Astrocyte (in vitro differentiated cells and primary cell): ENCODE measurements around the gene ZBTB8A. TPM values are rescaled to one million over a fixed set of nuclear protein-coding genes. Genes with fewer than 3 reads are reported as not detected.

Experiments
- DNase-seq: peaks from one replicate; pipeline ENCODE4 v3.0.0-alpha.2; 2010; ENCODE audit warnings: low read depth
- FAIRE-seq: peaks from 2 replicates; lab custom pipeline; 2011; peaks lifted over from hg19 to GRCh38; lab: Jason Lieb, UNC
- H2AFZ ChIP-seq: 2 replicates; pipeline ENCODE4 v1.6.0; 2012; ENCODE audit warnings: low read depth, low read length, inconsistent platforms
- H3K27ac ChIP-seq: 2 replicates; pipeline ENCODE4 v1.5.1; 2011; ENCODE audit warnings: low read depth, low read length, inconsistent platforms
- H3K27me3 ChIP-seq: 2 replicates; pipeline ENCODE4 v1.6.0; 2011; ENCODE audit warnings: low read length, inconsistent platforms; ENCODE audit not compliant: insufficient read depth
- H3K36me3 ChIP-seq: 2 replicates; pipeline ENCODE4 v1.5.1; 2011; ENCODE audit warnings: low read length, inconsistent platforms; ENCODE audit not compliant: insufficient read depth
- H3K4me1 ChIP-seq: 2 replicates; pipeline ENCODE4 v1.5.1; 2011; ENCODE audit warnings: low read length, inconsistent platforms; ENCODE audit not compliant: insufficient read depth
- H3K4me2 ChIP-seq: 2 replicates; pipeline ENCODE4 v1.6.0; 2012; ENCODE audit warnings: low read length, inconsistent platforms
- H3K4me3 ChIP-seq: 2 replicates; pipeline ENCODE4 v1.5.1; 2011; ENCODE audit warnings: low read depth, mild to moderate bottlenecking, low read length, inconsistent platforms; ENCODE audit not compliant: insufficient read depth
- H3K79me2 ChIP-seq: 2 replicates; pipeline ENCODE4 v1.6.0; 2012; ENCODE audit warnings: mild to moderate bottlenecking, low read length, inconsistent platforms; ENCODE audit not compliant: insufficient read depth
- H3K9ac ChIP-seq: 2 replicates; pipeline ENCODE4 v1.6.0; 2012; ENCODE audit warnings: mild to moderate bottlenecking, low read length, inconsistent platforms
- H3K9me3 ChIP-seq: 2 replicates; pipeline ENCODE4 v1.5.1; 2012; ENCODE audit warnings: low read depth, mild to moderate bottlenecking, low read length, inconsistent platforms; ENCODE audit not compliant: insufficient read depth
- H4K20me1 ChIP-seq: 2 replicates; pipeline ENCODE4 v1.6.0; 2012; ENCODE audit warnings: low read length, inconsistent platforms; ENCODE audit not compliant: insufficient read depth
- H3K27ac Mint-ChIP-seq: one replicate; pipeline ENCODE4 v1.8.0; 2021; ENCODE audit warnings: mild to moderate bottlenecking, mixed read lengths; ENCODE audit not compliant: unreplicated experiment
- H3K27me3 Mint-ChIP-seq: one replicate; pipeline ENCODE4 v1.8.0; 2021; ENCODE audit warnings: low read depth, mixed read lengths; ENCODE audit not compliant: unreplicated experiment
- H3K36me3 Mint-ChIP-seq: one replicate; pipeline ENCODE4 v1.8.0; 2021; ENCODE audit warnings: low read depth, mixed read lengths; ENCODE audit not compliant: unreplicated experiment
- H3K4me1 Mint-ChIP-seq: one replicate; pipeline ENCODE4 v1.8.0; 2021; ENCODE audit warnings: low read depth, mixed read lengths; ENCODE audit not compliant: unreplicated experiment
- H3K4me3 Mint-ChIP-seq: one replicate; pipeline ENCODE4 v1.8.0; 2021; ENCODE audit warnings: mild to moderate bottlenecking, moderate library complexity, mixed read lengths; ENCODE audit not compliant: unreplicated experiment
- H3K9me3 Mint-ChIP-seq: one replicate; pipeline ENCODE4 v1.8.0; 2021; ENCODE audit warnings: mild to moderate bottlenecking, mixed read lengths; ENCODE audit not compliant: unreplicated experiment
- CTCF ChIP-seq: IDR thresholded peaks from 2 replicates; pipeline ENCODE4 v1.5.1; 2011; ENCODE audit warnings: low read depth, mild to moderate bottlenecking, inconsistent platforms, low read length, moderate library complexity; ENCODE audit not compliant: insufficient read depth
- EZH2 ChIP-seq: IDR thresholded peaks from 2 replicates; pipeline ENCODE4 v1.6.1; 2012; ENCODE audit warnings: mild to moderate bottlenecking, low read length, inconsistent platforms; ENCODE audit not compliant: insufficient read depth
- total RNA-seq: library from RNA; stranded (reverse); gene quantifications from 2 replicates; pipeline ENCODE4 v1.2.1, GENCODE V29; 2021

The ZBTB8A gene
- total RNA-seq, 1 donor from 2014 or later: 5.6 TPM

GRCh38 chr1:32622205-32622604, 83.0 kb downstream of the ZBTB8A start:
- no peak for DNase-seq
- no peak overlapping the region for H3K4me3 ChIP-seq
- H3K27ac ChIP-seq: no peak overlapping the region
- H3K27me3 ChIP-seq: no peaks in the 10 kb centered on the region
- Mint-ChIP-seq H3K27ac (no peak overlapping the region), H3K27me3 (no peaks in the 10 kb centered on the region), H3K9me3 (no peaks in the 10 kb centered on the region), H3K36me3 (peaks cover 9% of the 10 kb centered on the region), H3K4me1 (peaks cover 3% of the 10 kb centered on the region), H3K4me3 (no peak overlapping the region)
- H3K79me2 ChIP-seq: peaks cover 3% of the 10 kb centered on the region
- H3K4me1 ChIP-seq: no peaks in the 10 kb centered on the region
- H3K9me3 ChIP-seq: no peaks in the 10 kb centered on the region
- peaks cover 3% of the 10 kb centered on the region for H4K20me1 ChIP-seq
- no peak for FAIRE-seq
- peaks cover 7% of the 10 kb centered on the region for H3K36me3 ChIP-seq
- no peak overlapping the region for H3K9ac ChIP-seq
- no peak for TF ChIP-seq EZH2
- no peak for TF ChIP-seq CTCF
- H2AFZ ChIP-seq: no peak overlapping the region
- H3K4me2 ChIP-seq: no peak overlapping the region

- no peak for FAIRE-seq
- no peak overlapping the region for H3K9ac ChIP-seq
- TF ChIP-seq CTCF (no peak), EZH2 (no peak)
- H3K27ac ChIP-seq: no peak overlapping the region
- no peak for DNase-seq
- Mint-ChIP-seq H3K36me3 (peaks cover 10% of the 10 kb centered on the region), H3K9me3 (no peaks in the 10 kb centered on the region), H3K4me3 (no peak overlapping the region), H3K4me1 (peaks cover 8% of the 10 kb centered on the region), H3K27ac (no peak overlapping the region), H3K27me3 (no peaks in the 10 kb centered on the region)
- no peak overlapping the region for H3K4me2 ChIP-seq
- peaks cover 3% of the 10 kb centered on the region for H3K79me2 ChIP-seq
- no peak overlapping the region for H3K4me3 ChIP-seq
- no peaks in the 10 kb centered on the region for H3K9me3 ChIP-seq
- H2AFZ ChIP-seq: no peak overlapping the region
- H4K20me1 ChIP-seq: peaks cover 3% of the 10 kb centered on the region
- no peaks in the 10 kb centered on the region for H3K4me1 ChIP-seq
- H3K27me3 ChIP-seq: no peaks in the 10 kb centered on the region
- peaks cover 8% of the 10 kb centered on the region for H3K36me3 ChIP-seq
These were observed 83.8 kb downstream of the ZBTB8A start for GRCh38 chr1:32622806-32623681.

- H3K4me3 Mint-ChIP-seq: no peak overlapping the region
- no peaks in the 10 kb centered on the region for H3K27me3 Mint-ChIP-seq
- H3K4me1 Mint-ChIP-seq: peaks cover 8% of the 10 kb centered on the region
- Histone ChIP-seq H3K4me2 (no peak overlapping the region), H3K36me3 (peaks cover 8% of the 10 kb centered on the region), H3K4me1 (no peaks in the 10 kb centered on the region), H3K9ac (no peak overlapping the region), H4K20me1 (peaks cover 3% of the 10 kb centered on the region), H3K79me2 (peaks cover 3% of the 10 kb centered on the region), H2AFZ (no peak overlapping the region), H3K4me3 (no peak overlapping the region), H3K27ac (no peak overlapping the region), H3K9me3 (no peaks in the 10 kb centered on the region), H3K27me3 (no peaks in the 10 kb centered on the region)
- DNase-seq (no peak), FAIRE-seq (no peak)
- H3K9me3 Mint-ChIP-seq: no peaks in the 10 kb centered on the region
- H3K36me3 Mint-ChIP-seq: peaks cover 10% of the 10 kb centered on the region
- H3K27ac Mint-ChIP-seq: no peak overlapping the region
- TF ChIP-seq CTCF: no peak
- TF ChIP-seq EZH2: no peak
These were observed 84.5 kb downstream of the ZBTB8A start for GRCh38 chr1:32623775-32624174.
